ENCODE measurements around the gene RYR2. TPM values are rescaled to one million over a fixed set of nuclear protein-coding genes. Genes with fewer than 3 reads are reported as not detected.

Gene RYR2
- total RNA-seq, 1 experiment from 2014 or later: 3.4 TPM

DNA sequence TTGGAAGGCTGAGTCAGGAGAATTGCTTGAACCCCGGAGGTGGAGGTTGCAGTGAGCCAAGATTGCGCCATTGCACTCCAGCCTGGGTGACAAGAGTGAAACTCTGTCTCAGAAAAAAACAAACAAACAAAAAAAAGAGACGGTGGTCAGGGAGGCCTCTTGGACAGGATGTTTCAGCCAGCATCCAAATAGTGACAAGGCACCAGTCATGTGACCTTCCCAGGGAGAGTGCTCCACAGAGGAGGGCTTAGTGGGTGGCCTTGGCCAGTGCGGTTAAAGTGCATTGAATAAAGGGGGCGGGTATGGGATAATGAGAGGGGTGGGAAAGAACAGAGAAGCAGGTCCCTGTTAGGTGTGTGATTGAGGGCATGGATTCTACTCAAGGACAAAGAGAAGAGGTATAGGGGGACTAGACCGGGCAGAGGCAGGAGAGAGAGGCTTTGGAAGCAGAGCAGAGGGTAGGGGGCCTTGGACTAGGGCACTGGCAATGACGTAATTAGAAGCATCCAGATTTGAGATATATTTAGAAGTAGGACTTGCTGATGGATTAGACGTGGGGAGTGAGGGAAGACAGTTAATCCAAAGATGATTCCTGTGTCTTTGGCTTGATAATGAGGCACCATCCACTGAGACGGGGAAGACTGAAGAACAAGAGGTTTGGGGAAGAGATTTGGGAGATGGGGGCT lies 12.0 kb upstream of the RYR2 start:
- Histone ChIP-seq H3K79me1 (ENCODE audit: insufficient read depth, low read depth, low read length, poor library complexity, severe bottlenecking) (no peaks in the 10 kb centered on the region), H2BK20ac (ENCODE audit: low read depth, low read length, poor library complexity, severe bottlenecking) (no peak overlapping the region), H3K4me2 (ENCODE audit: insufficient read depth, insufficient read length, low read length) (no peak overlapping the region), H2BK5ac (ENCODE audit: insufficient read length, low read length) (no peak overlapping the region), H3K9ac (ENCODE audit: extremely low read depth, insufficient read length, low read length) (no peak overlapping the region), H3K18ac (ENCODE audit: insufficient read length, low read depth, low read length) (no peak overlapping the region), H3K4ac (ENCODE audit: low read depth, low read length) (no peak overlapping the region), H2BK15ac (ENCODE audit: low read depth, low read length) (no peak overlapping the region), H3K23ac (ENCODE audit: insufficient read length, low read depth, low read length) (no peak overlapping the region), H3K27me3 (ENCODE audit: insufficient read depth, low read length) (no peaks in the 10 kb centered on the region), H3K4me1 (ENCODE audit: insufficient read depth, low read length) (peaks cover 9% of the 10 kb centered on the region; the same call in 1 of the 2 replicates), H3K9me3 (ENCODE audit: control insufficient read depth, low read depth, low read length) (no peaks in the 10 kb centered on the region), H2AK5ac (ENCODE audit: insufficient read length, low read length) (no peak overlapping the region), H3K14ac (ENCODE audit: insufficient read depth, low read length) (no peak overlapping the region), H2BK12ac (ENCODE audit: insufficient read length, low read depth, low read length) (no peak overlapping the region), H4K20me1 (ENCODE audit: control insufficient read depth, insufficient read depth, insufficient read length) (no peaks in the 10 kb centered on the region), H4K5ac (ENCODE audit: insufficient read length, low read depth, low read length) (no peak overlapping the region), H2BK120ac (ENCODE audit: low read depth, low read length, poor library complexity, severe bottlenecking) (no peak overlapping the region), H4K8ac (replicated peaks; ENCODE audit: insufficient read length, low read depth, low read length) (no peak overlapping the region), H3K23me2 (ENCODE audit: insufficient read length, low read depth, low read length, poor library complexity, severe bottlenecking) (no peaks in the 10 kb centered on the region), H2AFZ (ENCODE audit: low read length) (no peak overlapping the region), H3K79me2 (ENCODE audit: insufficient read depth, low read length) (no peaks in the 10 kb centered on the region), H3K56ac (ENCODE audit: insufficient read length, low read depth, low read length) (no peak overlapping the region), H3T11ph (ENCODE audit: low read length) (no peak overlapping the region), H4K91ac (ENCODE audit: insufficient read length, low read depth, low read length) (no peak overlapping the region), H3K27ac (ENCODE audit: insufficient read length, low read depth, low read length) (no peak overlapping the region)
- DNase-seq: no peak
- Mint-ChIP-seq H3K27ac (no peak overlapping the region), H3K4me3 (no peak overlapping the region), H3K36me3 (ENCODE audit: insufficient read depth in 1 of 3, low read depth in 3 of 3) (peaks cover 6 to 7% (median 6%) of the 10 kb centered on the region in 3 experiments), H3K27me3 (ENCODE audit: low read depth) (peaks cover 3% of the 10 kb centered on the region), H3K9me3 (peaks cover 7 to 9% of the 10 kb centered on the region in 2 experiments), H3K4me1 (peaks cover 28 to 35% of the 10 kb centered on the region in 2 experiments)
- TF ChIP-seq, protein P1, sequence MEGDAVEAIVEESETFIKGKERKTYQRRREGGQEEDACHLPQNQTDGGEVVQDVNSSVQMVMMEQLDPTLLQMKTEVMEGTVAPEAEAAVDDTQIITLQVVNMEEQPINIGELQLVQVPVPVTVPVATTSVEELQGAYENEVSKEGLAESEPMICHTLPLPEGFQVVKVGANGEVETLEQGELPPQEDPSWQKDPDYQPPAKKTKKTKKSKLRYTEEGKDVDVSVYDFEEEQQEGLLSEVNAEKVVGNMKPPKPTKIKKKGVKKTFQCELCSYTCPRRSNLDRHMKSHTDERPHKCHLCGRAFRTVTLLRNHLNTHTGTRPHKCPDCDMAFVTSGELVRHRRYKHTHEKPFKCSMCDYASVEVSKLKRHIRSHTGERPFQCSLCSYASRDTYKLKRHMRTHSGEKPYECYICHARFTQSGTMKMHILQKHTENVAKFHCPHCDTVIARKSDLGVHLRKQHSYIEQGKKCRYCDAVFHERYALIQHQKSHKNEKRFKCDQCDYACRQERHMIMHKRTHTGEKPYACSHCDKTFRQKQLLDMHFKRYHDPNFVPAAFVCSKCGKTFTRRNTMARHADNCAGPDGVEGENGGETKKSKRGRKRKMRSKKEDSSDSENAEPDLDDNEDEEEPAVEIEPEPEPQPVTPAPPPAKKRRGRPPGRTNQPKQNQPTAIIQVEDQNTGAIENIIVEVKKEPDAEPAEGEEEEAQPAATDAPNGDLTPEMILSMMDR (conservative IDR thresholded peaks at IDR 0.05): no peak
- WGBS (ENCODE audit: extremely low coverage, insufficient read length, low lambda C conversion rate): no CpG with 5 or more reads among the region's 9 CpGs
